Ishikawa (cell line): ENCODE measurements around the gene CNTN2.

ENCODE experiments used
- CEBPB ChIP-seq: IDR thresholded peaks from 2 replicates; pipeline ENCODE4 v1.6.1; 2012
- CREB1 ChIP-seq: IDR thresholded peaks from 2 replicates; pipeline ENCODE4 v1.6.1; 2012; ENCODE audit warnings: low read depth
- EGR1 ChIP-seq: IDR thresholded peaks from 2 replicates; pipeline ENCODE4 v1.6.1; 2012
- EP300 ChIP-seq: IDR thresholded peaks from 2 replicates; pipeline ENCODE4 v1.6.1; 2012; ENCODE audit warnings: borderline replicate concordance
- FOXM1 ChIP-seq: IDR thresholded peaks from 2 replicates; pipeline ENCODE4 v1.6.1; 2012; ENCODE audit warnings: low read depth, borderline replicate concordance
- MAX ChIP-seq: IDR thresholded peaks from 2 replicates; pipeline ENCODE4 v1.6.1; 2012
- NFIC ChIP-seq: IDR thresholded peaks from 2 replicates; pipeline ENCODE4 v1.6.1; 2012
- RAD21 ChIP-seq: IDR thresholded peaks from 2 replicates; pipeline ENCODE4 v1.6.1; 2012; ENCODE audit warnings: low read depth
- TAF1 ChIP-seq: IDR thresholded peaks from 2 replicates; pipeline ENCODE4 v1.6.1; 2012; ENCODE audit warnings: low read depth, mild to moderate bottlenecking
- TCF12 ChIP-seq: IDR thresholded peaks from 2 replicates; pipeline ENCODE4 v1.6.1; 2012; ENCODE audit warnings: low read depth
- TEAD4 ChIP-seq: IDR thresholded peaks from 2 replicates; pipeline ENCODE4 v1.6.1; 2012
- USF1 ChIP-seq: IDR thresholded peaks from 2 replicates; pipeline ENCODE4 v1.6.1; 2012
- YY1 ChIP-seq: IDR thresholded peaks from 2 replicates; pipeline ENCODE4 v1.6.1; 2012; ENCODE audit warnings: low read depth
- ZBTB7A ChIP-seq: IDR thresholded peaks from 2 replicates; pipeline ENCODE4 v1.6.1; 2012; ENCODE audit warnings: low read depth
- TF ChIP-seq, protein P1 (sequence below): IDR thresholded peaks from 2 replicates; pipeline ENCODE4 v1.6.1; 2012; ENCODE audit warnings: low read depth, mild to moderate bottlenecking

CNTN2 gene

DNA sequence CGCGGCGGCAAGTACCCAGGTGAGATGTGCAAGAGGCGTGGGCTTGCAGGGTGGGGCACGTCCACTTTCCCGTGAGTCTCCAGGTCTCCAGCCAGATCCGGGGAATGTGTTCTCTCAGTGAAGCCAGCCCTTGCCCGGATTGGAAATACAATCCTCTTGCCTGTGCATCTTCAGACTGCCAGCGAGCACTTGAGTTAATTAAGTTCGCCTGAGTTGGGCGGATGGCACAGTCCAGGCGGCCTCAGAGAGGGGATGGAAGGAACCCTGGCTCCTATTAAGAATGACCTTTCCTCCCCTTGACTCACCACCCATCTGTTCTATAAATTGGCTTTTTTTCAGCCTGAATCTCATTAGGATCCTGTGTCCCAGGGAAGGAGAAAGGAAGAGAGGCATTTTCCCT is 33.3 kb upstream of the CNTN2 start:
- TF ChIP-seq RAD21 = no peak
- TF ChIP-seq CREB1 = no peak
- TF ChIP-seq USF1 = no peak
- TF ChIP-seq, protein P1, sequence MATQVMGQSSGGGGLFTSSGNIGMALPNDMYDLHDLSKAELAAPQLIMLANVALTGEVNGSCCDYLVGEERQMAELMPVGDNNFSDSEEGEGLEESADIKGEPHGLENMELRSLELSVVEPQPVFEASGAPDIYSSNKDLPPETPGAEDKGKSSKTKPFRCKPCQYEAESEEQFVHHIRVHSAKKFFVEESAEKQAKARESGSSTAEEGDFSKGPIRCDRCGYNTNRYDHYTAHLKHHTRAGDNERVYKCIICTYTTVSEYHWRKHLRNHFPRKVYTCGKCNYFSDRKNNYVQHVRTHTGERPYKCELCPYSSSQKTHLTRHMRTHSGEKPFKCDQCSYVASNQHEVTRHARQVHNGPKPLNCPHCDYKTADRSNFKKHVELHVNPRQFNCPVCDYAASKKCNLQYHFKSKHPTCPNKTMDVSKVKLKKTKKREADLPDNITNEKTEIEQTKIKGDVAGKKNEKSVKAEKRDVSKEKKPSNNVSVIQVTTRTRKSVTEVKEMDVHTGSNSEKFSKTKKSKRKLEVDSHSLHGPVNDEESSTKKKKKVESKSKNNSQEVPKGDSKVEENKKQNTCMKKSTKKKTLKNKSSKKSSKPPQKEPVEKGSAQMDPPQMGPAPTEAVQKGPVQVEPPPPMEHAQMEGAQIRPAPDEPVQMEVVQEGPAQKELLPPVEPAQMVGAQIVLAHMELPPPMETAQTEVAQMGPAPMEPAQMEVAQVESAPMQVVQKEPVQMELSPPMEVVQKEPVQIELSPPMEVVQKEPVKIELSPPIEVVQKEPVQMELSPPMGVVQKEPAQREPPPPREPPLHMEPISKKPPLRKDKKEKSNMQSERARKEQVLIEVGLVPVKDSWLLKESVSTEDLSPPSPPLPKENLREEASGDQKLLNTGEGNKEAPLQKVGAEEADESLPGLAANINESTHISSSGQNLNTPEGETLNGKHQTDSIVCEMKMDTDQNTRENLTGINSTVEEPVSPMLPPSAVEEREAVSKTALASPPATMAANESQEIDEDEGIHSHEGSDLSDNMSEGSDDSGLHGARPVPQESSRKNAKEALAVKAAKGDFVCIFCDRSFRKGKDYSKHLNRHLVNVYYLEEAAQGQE = no peak
- TF ChIP-seq NFIC = no peak
- TF ChIP-seq EGR1 = no peak
- no peak for TF ChIP-seq YY1
- TF ChIP-seq TCF12 = no peak
- no peak for TF ChIP-seq TEAD4

GRCh38 chr1:205012391-205013140 is 30.4 kb upstream of the CNTN2 start:
- TF ChIP-seq USF1 (no peak), MAX (no peak), ZBTB7A (no peak), RAD21 (no peak), YY1 (no peak), EGR1 (no peak), TEAD4 (no peak), TCF12 (no peak), CREB1 (no peak), NFIC (no peak), EP300 (no peak), TAF1 (no peak), FOXM1 (no peak), CEBPB (no peak)
- TF ChIP-seq, protein P1 = no peak

DNA sequence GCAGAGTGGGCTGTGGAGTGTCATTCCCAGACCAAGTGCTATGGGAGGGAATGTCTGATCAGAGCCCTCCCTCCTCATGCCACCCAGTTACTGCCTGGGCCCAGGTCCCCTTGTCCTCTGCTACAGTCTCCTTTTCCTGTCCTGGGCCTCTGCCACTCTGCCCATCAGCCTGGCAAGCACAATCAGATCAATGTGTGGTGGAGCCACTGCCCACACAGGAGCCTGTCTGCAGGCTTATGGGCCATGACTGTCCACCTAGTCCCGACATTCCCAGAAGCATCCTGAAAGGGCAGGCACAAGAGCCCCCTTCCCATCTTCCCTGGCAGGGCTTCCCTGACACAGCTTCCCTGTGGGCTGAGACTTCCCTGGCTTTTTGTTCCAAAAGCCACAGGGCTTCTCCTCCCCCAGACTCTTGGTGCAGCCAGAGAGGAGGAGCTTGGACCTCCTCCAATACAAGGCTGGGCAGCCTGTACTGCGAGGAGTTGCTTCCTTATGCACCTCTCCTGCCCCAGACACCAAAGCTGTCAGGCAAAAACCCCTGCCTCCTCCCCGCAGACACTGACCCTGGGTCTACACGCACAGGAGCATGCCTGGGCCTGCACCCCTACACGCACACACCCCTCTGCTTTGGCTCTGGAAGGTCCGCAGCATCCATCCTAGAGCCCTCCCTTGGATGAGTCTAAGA is 29.2 kb upstream of the CNTN2 start:
- TF ChIP-seq TAF1 = no peak
- no peak for TF ChIP-seq EP300
- TF ChIP-seq MAX = no peak
- TF ChIP-seq, protein P1 = no peak
- no peak for TF ChIP-seq CEBPB
- no peak for TF ChIP-seq YY1
- no peak for TF ChIP-seq TEAD4
- TF ChIP-seq CREB1 = no peak
- TF ChIP-seq TCF12 = no peak
- no peak for TF ChIP-seq ZBTB7A
- TF ChIP-seq FOXM1 = no peak
- no peak for TF ChIP-seq EGR1
- no peak for TF ChIP-seq RAD21
- no peak for TF ChIP-seq USF1
- TF ChIP-seq NFIC = no peak
